GM21526 (cell line): ENCODE data around the gene NUCB2.

Source experiments
- ATAC-seq: cut with Tn5 transposase; IDR thresholded peaks from one replicate; pipeline ENCODE4 v1.9.1; 2021; ENCODE audit warnings: moderate library complexity; ENCODE audit not compliant: unreplicated experiment, low FRiP score

Gene NUCB2

DNA sequence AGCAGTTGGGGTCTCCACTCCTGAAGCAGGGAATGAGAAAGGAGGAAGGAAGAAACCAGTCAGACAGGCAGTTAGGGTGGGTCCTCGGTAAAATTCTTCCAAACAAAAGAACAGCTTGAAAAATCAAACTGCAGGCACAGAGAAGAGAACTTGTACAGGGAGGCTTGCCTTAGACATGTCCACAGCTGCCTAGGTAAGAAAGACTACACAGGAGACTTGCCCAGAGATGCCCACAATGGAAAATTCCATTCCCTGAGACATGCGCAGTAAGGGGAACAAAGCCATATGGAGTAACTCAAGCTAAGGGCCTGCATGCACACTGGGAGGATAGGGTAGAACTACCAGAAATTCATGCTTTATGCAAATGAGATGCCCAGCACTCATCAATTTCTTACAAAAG, 102.1 kb downstream of the NUCB2 start:
- ATAC-seq = no peak

GRCh38 chr11:17379383-17380180, 103.0 kb downstream of the NUCB2 start:
- no peak for ATAC-seq

GRCh38 chr11:17381156-17381555, 104.6 kb downstream of the NUCB2 start:
- no peak for ATAC-seq
